T47D (cell line): ENCODE data around the gene EXOSC10.
"Not testable (repeated sequence)": the region's sequence is repeated elsewhere in the genome, so short reads cannot be mapped to it uniquely, and the experiment has no call there.

ENCODE experiments used
- DNase-seq, 2 experiments: peaks; one replicate each; pipeline versions ENCODE4 v3.0.0 to v3.0.0-alpha.2; 2011 to 2012; ENCODE audit warnings: low read depth in 1 of 2, low spot score in 1 of 2
- JUND ChIP-seq: IDR thresholded peaks from 2 replicates; pipeline ENCODE4 v1.6.1; 2012; ENCODE audit warnings: low read depth
- in situ Hi-C: cut with HindIII; loops from 2 replicates; pipeline ENCODE4 v1.10.0; 2016; ENCODE audit warnings: low sequenced_read_pairs, low pct_unique_long_range_greater_than_20kb

Gene EXOSC10

DNA sequence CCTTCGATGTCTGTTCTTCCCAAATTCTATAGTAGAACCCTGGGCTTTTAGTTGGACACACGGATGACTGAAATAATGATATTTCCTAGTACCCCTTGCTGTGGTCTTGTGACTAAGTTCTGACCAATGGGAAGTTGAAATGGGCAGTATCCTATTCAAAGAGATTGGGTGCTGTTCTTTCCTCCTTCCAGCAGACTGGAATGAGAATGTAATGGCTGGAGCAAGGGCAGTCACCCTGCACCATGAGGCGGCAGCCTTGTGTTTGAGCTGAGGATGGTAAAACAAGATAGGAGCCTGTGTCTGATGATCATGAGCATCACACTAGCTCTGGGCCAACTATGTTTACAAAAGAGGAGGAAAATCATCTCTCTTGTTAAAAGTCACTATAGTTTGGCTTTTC is 34.7 kb downstream of the EXOSC10 start:
- no peak for TF ChIP-seq JUND
- in situ Hi-C loops = no loop called here
- no peak for DNase-seq

DNA sequence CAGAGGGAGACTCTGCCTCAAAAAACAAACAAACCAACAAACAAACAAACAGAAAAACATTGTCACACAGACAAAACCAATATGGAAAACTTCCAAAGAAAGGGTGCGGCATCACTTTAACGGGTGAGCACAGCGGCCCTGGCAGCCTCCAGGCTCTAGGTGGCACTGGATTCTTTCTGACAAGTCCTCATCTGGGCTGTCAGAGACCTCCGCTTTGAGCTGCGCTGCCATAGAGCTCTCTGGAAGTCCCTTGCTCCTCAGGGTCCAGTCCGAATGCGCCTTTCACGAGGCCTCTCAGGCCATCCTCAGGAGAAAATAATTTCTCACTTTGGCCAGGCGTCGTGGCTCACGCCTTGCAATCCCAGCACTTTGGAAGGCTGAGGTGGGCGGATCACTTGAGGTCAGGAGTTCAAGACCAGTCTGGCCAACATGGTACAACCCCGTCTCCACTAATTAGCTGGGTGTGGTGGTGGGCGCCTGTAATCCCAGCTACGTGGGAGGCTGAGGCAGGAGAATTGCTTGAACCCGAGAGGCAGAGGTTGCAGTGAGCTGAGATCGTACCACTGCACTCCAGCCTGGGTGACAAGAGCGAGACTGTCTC is 35.6 kb downstream of the EXOSC10 start:
- DNase-seq = peak in 1 of 2 experiments; percentile 60
- in situ Hi-C loops = not testable (repeated sequence)

DNA sequence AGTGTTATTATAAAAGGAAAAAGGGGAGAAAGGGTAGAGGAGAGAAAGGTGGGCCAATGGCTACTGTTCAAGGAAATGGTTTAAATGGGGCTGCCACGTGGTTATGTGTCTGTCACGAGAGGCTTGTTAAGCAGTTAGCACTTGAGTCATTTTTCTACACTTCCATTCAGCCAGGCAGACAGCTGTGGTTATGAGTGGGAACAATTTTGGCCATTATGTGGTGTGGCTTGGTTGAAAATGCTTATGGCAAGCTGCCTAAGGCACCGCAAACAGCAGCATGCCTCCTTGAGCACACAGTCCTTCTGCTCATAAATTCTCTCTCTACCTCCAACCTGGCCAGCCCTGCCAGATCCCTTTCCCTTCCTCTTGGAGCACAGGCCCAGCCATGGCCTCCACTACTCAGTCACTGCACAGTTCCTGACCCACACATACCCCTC is 36.7 kb downstream of the EXOSC10 start:
- in situ Hi-C loops = no loop called here
- no peak for DNase-seq
- TF ChIP-seq JUND = no peak

DNA sequence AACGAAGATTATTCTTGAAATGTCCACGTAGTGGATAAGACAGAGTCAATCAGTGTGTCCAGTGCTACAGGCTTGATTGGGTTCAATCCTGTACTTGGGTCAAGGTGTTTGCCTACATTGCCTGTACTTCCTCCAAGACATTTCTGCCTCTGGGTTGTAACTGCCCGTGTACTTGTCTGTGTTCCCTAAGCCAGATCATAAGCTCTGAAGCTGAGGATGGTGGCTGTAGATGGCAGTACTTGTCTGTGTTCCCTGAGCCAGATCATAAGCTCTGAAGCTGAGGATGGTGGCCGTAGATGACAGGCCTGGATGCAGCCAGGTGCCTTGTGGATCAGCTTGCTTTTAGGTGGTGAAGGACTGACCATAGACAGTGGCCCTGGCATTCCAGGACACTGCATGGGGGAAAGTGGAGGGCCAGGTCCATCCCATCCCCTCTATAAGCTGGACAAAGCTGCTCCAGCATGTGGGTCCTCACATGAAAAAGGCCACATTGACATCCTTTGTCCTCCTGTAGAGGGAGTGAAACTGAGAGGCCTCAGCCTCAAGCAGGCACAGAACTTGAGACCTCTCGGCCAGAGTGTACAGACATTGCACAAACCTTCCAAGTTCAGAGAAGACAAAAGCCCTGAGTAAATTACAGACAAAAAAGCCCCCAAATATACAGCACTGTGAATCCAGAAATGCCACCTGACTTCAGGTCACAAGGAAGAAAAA is 37.9 kb downstream of the EXOSC10 start:
- no peak for TF ChIP-seq JUND
- in situ Hi-C loops = no loop called here
- peak in 1 of 2 experiments; percentile 32 for DNase-seq

DNA sequence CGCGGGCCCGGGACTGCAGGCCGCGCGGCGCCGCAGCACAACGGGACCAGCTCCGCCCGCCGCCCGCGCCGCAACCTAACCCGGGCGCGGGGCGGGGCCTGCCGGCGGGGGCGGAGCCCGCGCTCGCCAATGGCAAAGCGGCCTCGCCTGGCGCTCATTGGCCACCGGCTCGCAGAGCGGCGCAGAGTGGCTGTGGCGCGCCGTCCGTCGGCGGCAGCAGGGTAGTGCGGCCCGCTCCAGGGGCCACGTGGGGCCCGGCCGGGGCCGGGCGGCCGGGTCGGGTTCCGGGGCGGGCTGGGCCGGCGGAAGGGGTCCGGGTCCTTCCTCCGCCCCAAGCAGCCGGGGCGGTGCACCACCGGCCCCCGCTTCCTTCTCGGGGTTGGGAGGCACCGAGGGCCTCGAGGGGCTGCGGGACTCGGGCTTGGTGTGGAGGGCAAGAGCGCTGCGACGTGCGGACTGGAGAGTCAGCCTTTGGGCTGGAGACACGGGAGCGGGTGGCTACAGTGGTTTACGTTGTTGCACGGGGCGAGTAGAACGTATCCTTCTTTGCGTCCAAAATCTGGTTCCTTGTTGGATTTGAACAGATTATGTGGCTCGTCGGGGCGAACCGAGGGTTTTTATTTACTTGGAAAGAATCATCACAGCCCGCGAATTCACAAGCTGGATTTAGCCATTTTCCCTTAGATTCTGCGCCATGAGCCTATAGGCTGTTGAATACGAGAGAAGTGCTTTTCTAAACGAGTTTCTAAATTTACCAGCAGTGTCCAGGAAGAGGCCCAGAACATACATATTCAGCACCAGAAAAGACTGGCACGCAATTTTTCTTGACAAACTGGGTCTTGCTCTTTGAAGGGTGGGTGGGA is 39.5 kb downstream of the EXOSC10 start, which contains the start of gene SRM:
TSS of gene SRM (minus strand) at position 51 of the 863 bp plus-strand sequence. CDS start 75 bp downstream, outside the sequence.
- TF ChIP-seq JUND = no peak
- in situ Hi-C loops = no loop called here
- peak; percentile 90 to 98 for DNase-seq

DNA sequence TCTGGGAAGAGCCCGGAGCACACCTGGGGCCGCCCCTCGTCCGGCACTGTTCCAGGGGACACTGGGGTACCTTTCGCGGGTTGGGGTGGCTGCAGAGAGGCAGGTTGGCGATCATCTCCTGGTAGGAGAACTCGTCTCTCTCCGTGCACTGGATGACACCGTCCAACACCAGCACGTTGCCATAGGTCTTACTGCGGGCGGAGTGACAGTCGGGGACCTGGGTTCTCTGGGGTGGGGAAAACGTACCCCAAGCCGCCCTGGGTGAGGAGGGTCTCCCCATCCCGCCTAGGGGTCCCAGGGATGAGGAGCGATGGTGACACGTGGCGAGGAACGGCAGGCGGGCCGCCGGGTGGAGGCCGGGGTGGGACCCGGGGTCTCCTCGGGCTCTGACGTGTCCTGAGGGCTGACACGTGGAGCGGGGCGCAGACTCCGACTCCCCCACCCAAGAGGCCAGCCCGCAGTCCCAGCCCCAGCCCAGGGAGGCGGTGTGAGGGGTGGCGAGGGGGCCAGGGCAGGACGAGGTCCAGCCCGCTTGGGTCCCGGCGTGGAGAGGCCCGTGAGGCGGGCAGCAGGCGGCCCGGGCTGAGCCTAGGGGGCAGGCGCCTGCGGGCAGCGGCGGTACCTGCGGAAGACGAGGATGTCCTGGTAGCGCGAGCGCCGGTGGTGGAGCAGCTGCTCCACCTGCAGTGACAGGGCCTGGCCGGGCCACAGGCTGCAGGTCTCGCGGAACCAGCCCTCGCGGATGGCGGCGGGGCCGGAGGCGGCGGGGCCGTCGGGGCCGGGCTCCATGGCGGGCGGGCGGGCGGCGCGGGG is 40.3 kb downstream of the EXOSC10 start:
- in situ Hi-C loops = no loop called here
- no peak for DNase-seq
- no peak for TF ChIP-seq JUND

DNA sequence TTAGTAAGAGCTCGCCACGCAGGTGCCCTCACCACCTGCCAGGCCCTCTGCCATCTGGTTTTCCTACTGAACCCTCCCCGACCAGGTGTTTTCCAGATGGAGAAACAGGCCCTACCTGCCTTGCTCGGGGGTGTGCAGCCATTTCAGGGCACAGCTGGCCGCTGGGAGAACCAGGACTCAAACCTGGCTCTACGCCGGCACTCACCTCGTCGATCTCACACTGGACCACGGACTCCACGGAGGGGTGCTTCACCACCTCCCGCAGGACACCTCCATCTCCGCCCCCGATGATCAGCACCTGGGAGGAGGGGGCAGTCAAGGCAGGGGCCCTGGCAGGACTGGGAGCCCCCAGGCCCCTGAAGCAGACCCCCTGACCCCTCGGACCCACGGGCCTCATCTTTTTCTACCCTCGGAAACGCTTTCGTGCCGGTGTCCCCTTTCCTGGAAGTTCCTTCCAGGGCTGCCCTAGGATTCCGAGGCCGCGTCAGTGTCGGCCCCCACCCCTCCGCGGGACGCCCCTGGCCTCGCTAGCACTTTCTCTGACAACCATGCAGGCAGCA is 41.0 kb downstream of the EXOSC10 start:
- in situ Hi-C loops = no loop called here
- no peak for TF ChIP-seq JUND
- DNase-seq = peak in 1 of 2 experiments; percentile 41

DNA sequence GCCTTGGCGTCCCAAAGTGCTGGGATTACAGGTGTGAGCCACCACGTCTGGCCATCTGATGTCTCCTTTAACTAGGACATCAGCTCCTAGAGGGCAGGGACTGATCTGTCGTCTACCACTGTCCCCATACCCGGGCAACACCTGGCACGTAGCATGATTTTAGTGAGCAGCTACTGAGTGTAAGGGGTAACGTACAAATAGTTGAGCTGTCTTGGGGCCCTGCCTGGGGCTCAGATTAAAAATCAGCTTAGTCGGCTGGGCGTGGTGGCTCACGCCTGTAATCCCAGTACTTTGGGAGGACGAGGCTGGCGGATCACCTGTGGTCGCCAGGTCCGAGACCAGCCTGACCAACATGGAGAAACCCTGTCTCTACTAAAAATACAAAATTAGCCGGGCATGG is 41.6 kb downstream of the EXOSC10 start:
- in situ Hi-C loops = no loop called here
- no peak for DNase-seq
- TF ChIP-seq JUND = no peak

DNA sequence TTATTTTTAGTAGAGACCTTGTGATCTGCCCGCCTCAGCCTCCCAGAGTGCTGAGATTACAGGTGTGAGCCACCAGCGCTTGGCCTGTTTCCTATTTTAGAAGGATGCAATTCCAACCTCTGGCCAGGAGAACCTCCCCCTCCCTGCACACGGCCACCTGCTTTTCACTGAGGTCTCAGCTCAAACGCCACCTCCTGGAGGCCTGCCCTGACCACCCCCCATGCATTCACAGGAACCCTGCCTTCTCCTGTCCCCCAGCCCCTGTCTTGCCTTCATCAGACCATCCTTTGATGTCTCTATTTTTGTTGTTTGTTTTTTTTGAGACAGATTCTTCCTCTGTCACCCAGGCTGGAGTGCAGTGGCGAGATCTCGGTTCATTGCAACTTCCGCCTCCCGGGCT is 42.2 kb downstream of the EXOSC10 start:
- in situ Hi-C loops = no loop called here
- TF ChIP-seq JUND = no peak

DNA sequence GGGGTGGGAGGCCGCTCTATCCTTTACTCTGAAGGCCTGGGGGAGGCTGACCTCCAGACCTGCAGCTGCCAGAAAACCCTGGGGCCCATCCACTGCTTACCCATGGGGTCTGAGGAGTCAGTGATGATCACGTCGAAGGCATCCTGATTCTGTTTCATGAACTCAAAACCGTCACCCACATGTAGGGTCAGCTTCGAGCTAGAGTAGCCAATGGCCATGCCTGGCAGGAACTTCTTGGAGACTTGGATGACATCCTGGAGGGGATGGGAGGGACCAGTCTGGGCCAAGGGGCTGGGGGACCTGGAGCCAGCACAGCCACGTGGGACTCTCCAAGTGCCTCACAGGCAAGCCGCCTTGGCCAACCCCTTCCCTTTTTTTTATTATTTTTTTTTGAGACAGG is 43.2 kb downstream of the EXOSC10 start:
- DNase-seq = no peak
- no peak for TF ChIP-seq JUND
- in situ Hi-C loops = no loop called here

More for the DNA sequence above, 42.2 kb downstream of the EXOSC10 start:
- no peak for DNase-seq

DNA sequence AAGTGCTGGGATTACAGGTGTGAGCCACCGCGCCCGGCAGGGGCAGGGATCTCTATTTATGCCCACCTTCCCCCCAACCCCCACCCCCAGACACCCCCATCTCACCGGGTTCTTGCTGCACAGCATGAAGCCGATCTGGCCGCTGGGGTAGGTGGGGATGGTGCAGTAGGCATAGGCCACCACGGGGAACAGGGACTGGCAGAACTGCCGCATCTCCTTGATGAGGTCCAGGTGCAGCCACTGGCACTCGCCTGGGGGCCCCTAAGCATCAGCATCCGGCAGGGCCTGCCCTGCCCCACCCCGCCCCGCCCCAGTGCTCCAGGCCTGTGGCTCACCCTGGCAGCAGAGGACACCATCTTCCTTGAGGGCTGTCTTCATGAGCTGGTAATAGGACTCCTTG is 44.0 kb downstream of the EXOSC10 start:
- in situ Hi-C loops = no loop called here
- no peak for TF ChIP-seq JUND
- DNase-seq = no peak

DNA sequence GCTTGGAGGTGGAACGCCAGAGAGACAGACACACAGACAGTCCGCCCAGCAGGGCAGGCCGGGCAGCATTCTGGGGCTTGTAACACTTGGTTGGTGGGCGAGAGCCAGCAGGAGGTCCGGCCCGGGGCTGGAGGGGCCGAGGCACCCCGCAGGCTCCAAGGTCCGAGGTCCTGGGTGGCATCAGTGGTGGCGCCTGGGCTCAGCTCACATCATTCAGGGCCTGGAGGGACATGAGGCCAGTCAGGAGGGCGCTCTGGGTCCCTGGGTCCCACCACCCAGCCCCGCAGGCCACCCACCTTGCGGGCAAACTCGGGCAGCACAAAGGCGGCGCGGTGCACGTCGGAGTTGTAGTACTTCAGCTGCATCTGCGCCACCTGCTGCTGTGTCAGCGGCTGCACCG is 45.0 kb downstream of the EXOSC10 start:
- DNase-seq = no peak
- in situ Hi-C loops = no loop called here
- no peak for TF ChIP-seq JUND
